Heart left ventricle (tissue), 16 donors: ENCODE data around the gene HSF2BP. TPM values are rescaled to one million over a fixed set of nuclear protein-coding genes. Genes with fewer than 3 reads are reported as not detected.

ENCODE experiments used
- ATAC-seq, 4 donors: fragments of 200-7000 bp; cut with Tn5 transposase; one replicate each; pipeline ENCODE4 v1.9.1; 2020 to 2022; ENCODE audit warnings: moderate library complexity in 4 of 4, mild to moderate bottlenecking in 3 of 4, moderate number of reproducible peaks in 1 of 4
- DNase-seq, 5 donors: peaks; one replicate each; pipeline ENCODE4 v3.0.0-alpha.2; 2020
- H3K27ac ChIP-seq, 12 donors: fragments of 200-600 bp; sonication (generic) in 4 of 12; one replicate each; pipeline versions ENCODE4 v1.5.0 to v1.8.0; 2016 to 2022; ENCODE audit warnings: mild to moderate bottlenecking in 2 of 12
- H3K27me3 ChIP-seq, 9 donors: fragments of 200-600 bp; sonication (generic) in 2 of 9; one replicate each; pipeline versions ENCODE4 v1.5.1 to v1.8.0; 2016 to 2022; ENCODE audit warnings: mild to moderate bottlenecking in 3 of 9
- H3K36me3 ChIP-seq, 9 donors: fragments of 200-600 bp; sonication (generic) in 2 of 9; one replicate each; pipeline versions ENCODE4 v1.5.0 to v1.8.0; 2018 to 2022; ENCODE audit warnings: mild to moderate bottlenecking in 2 of 9
- H3K4me1 ChIP-seq, 12 donors: fragments of 200-600 bp; sonication (generic) in 4 of 12; one replicate each; pipeline versions ENCODE4 v1.5.0 to v1.8.0; 2016 to 2022; ENCODE audit warnings: mild to moderate bottlenecking in 3 of 12
- H3K4me3 ChIP-seq, 12 donors: fragments of 200-600 bp; sonication (generic) in 4 of 12; one replicate each; pipeline versions ENCODE4 v1.5.0 to v1.8.0; 2017 to 2022; ENCODE audit warnings: mild to moderate bottlenecking in 9 of 12, moderate library complexity in 4 of 12
- H3K9me3 ChIP-seq, 12 donors: fragments of 200-600 bp; sonication (generic) in 4 of 12; one replicate each; pipeline versions ENCODE4 v1.5.0 to v1.8.0; 2016 to 2022; ENCODE audit warnings: mild to moderate bottlenecking in 1 of 12
- POLR2A ChIP-seq, 2 donors: fragments of 450-650 bp; IDR thresholded peaks; one replicate each; pipeline ENCODE4 v1.6.1; 2017; ENCODE audit warnings: antibody characterized with exemption in 2 of 2, mild to moderate bottlenecking in 2 of 2, moderate library complexity in 2 of 2
- WGBS, 4 donors: extraction: QIAGEN DNeasy Blood & Tissue Kit in 2 of 4; methylation state at CpG; one replicate each; pipeline versions ENCODE4 v1.1.5 to v1.1.7; 2013 to 2018; 5-methylcytosine and 5-hydroxymethylcytosine counted together
- intact Hi-C, 10 donors: fragments of 100-400 bp; cut with DNase I; formaldehyde crosslinking; loops; one replicate each; pipeline versions ENCODE4 v1.11.1 to v1.14.2; 2022
- long read RNA-seq, 3 donors: library from polyadenylated mRNA; unstranded; transcript quantifications; one replicate each; pipeline ENCODE4 v2.0.0, GENCODE V29; 2020 to 2021
- polyA plus RNA-seq, 2 donors: library from polyadenylated mRNA; stranded (reverse); fragments of 200-250 nt; gene quantifications; one replicate each; pipeline ENCODE4 v1.2.3, GENCODE V29; 2013
- total RNA-seq, 9 donors: library from RNA; depleted of rRNA in 2 of 9; stranded (reverse); fragments of >200 nt in 2 of 9; fragmentation: NEBNext Ultra II Directional in 3 of 9; extraction: Animal tissue kit (Norgen Biotek cat#: 25700) in 3 of 9; gene quantifications; one replicate each; pipeline versions ENCODE4 v1.1.0 to v1.2.4, GENCODE V29; 2016 to 2023
- TF ChIP-seq, protein P1 (sequence below), 12 donors: fragments of 200-600 bp; sonication (generic) in 4 of 12; IDR thresholded peaks; one replicate each; pipeline versions ENCODE4 v1.5.0 to v1.8.0; 2018 to 2022; ENCODE audit warnings: antibody characterized with exemption in 12 of 12, mild to moderate bottlenecking in 5 of 12
- donor health status: ischemic (EF 13 %, LVEDD 7.1; RV severe dilation, severe dysfunction).
- donor health status: healthy with polysubstance abuse.
- donor health status: DM: no; HTN: yes; CAD: no.
- donor health status: DM: no; HTN: no; CAD: no.
- donor health status: ischemic (EF 25% LVEDD 6.9; RV normal size, moderate dysfunction).
- donor health status: ischemic (EF 25% LVEDD 5.7; RV mildly dilated, moderate dysfunction).
- donor health status: healthy.
- donor health status: DM: yes; HTN: yes; CAD: no.
- donor health status: ischemic (EF 35%, LVEDD 5.7; RV mildly dilated, moderate dysfunction).
- donor health status: nonischemic (EF 11% LVEDD 7.7; RV severe dilation, severe dysfunction).
- donor health status: DM: yes; HTN: yes; CAD: no.
- donor health status: PGD.
- donor health status: ischemic (EF 29% LVEDD 5.4; RV normal size, mild dysfunction).
- donor health status: nonischemic (EF 23%, LVEDD 6.1; RV moderate dilation, normal function).

Gene HSF2BP
- total RNA-seq, result under 1 TPM in 1 of 9 donors, not detected in 8; 0.32 TPM
- under 1 TPM; 0.08 to 0.19 TPM for polyA plus RNA-seq
- long read RNA-seq, donor 1, result 0 reads
- long read RNA-seq, donor 2, partial matches to known transcripts, result 0 of 1 reads
- long read RNA-seq, donor 2, other reads (novel, unspliced or antisense), result 1 of 1 reads
- long read RNA-seq, donor 3, result 0 reads

DNA sequence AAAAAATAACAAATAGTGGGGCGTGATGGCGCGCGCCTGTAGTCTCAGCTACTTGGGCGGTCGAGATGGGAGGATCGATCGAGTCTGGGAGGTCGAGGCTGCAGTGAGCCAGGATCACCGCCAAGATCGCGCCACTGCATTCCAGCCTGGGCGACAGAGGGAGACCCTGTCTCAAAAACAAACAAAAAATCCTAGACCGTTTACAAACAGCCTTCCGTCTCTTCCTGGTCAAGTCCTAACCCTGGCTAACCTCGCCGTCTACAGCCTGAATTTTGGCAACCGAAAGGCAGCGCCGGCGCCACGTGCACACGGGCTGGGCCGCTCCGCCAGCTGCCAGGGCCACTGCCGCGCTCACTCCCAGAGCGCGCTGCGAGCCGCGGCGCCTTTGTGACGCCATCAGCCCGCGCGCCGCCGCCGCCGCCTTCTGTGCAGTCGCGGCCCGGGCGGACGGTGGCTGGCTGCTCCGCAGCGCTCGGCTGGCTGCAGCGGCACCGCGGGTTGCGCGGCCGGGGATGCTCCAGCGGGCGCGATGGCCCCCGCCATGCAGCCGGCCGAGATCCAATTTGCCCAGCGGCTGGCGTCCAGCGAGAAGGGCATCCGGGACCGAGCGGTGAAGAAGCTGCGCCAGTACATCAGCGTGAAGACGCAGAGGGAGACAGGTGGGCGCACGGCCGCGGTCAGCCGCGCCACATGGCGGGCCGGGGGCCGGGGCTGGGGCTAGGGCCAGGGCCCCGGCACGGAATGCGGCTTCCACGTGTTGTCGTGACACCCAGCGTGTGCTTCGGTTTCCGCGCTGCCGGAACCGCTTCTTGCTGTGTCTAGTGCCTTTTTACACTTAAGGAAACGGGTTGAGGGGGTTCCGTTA is at the start of gene HSF2BP, which contains the start of gene RRP1B:
TSS of gene HSF2BP (minus strand) at position 353 of the 865 bp plus-strand sequence. CDS start 1,392 bp downstream, outside the sequence.
TSS of gene RRP1B (plus strand) at position 425 of the 865 bp plus-strand sequence. CDS start at position 530, 105 bp downstream.
- 7 to 36% (median 12%) methylated on average over 16 to 92 of the region's 92 CpGs for WGBS, 4 donors
- peak within 1 kb of the TSS; percentile 69 to 100 (median 93) for H3K4me3 ChIP-seq
- peaks cover 0 to 33% (median 21%) of the 10 kb centered on the region in 12 donors for H3K4me1 ChIP-seq
- TF ChIP-seq, protein P1, sequence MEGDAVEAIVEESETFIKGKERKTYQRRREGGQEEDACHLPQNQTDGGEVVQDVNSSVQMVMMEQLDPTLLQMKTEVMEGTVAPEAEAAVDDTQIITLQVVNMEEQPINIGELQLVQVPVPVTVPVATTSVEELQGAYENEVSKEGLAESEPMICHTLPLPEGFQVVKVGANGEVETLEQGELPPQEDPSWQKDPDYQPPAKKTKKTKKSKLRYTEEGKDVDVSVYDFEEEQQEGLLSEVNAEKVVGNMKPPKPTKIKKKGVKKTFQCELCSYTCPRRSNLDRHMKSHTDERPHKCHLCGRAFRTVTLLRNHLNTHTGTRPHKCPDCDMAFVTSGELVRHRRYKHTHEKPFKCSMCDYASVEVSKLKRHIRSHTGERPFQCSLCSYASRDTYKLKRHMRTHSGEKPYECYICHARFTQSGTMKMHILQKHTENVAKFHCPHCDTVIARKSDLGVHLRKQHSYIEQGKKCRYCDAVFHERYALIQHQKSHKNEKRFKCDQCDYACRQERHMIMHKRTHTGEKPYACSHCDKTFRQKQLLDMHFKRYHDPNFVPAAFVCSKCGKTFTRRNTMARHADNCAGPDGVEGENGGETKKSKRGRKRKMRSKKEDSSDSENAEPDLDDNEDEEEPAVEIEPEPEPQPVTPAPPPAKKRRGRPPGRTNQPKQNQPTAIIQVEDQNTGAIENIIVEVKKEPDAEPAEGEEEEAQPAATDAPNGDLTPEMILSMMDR (IDR thresholded peaks at IDR 0.05), result peak in 4 of 12 donors; percentile 4 to 24 (median 10)
- peak in 1 of 2 donors; percentile 77 for TF ChIP-seq POLR2A (IDR thresholded peaks at IDR 0.05)
- H3K36me3 ChIP-seq, result peaks cover 0 to 29% (median 17%) of the 10 kb centered on the region in 9 donors
- no peaks in the 10 kb centered on the region for H3K27me3 ChIP-seq
- peak; percentile 72 to 97 (median 92) for ATAC-seq
- DNase-seq, result peak; percentile 82 to 91 (median 87)
- no peaks in the 10 kb centered on the region for H3K9me3 ChIP-seq
- H3K27ac ChIP-seq, result peak within 1 kb of the TSS; percentile 28 to 92 (median 84)
- intact Hi-C loops, result loop anchor here in 2 of 10 donors (5.0 to 10.0 kb wide), 4 partner anchors 43 to 335 kb away; no protein-coding TSS in a partner anchor

DNA sequence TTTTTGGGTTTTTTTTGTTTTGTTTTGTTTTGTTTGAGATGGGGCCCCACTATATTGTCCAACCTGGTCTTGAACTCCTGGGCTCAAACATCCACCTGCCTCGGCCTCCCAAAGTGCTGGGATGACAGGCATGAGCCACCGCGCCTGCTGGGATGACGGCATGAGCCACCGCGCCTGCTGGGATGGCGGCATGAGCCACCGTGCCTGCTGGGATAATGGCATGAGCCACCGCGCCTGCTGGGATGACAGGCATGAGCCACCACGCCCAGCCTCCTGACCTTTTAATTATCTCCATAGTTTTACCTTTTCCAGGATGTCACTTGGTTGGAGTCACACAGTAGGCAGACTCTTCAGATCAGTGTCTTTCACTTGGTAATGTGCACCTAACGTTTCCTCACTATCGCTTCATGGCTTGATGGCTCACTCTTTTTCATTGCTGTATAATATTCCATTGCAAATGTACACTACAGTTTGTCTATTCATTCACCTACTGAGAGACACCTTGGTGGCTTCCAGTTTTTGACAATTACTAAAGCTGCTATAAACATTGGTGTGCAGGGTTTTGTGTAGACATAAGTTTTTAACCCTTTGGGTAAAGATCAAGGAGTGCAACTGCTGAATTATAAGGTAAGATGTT is 49.6 kb upstream of the HSF2BP start:
- TF ChIP-seq, protein P1 (IDR thresholded peaks at IDR 0.05), result no peak
- no peak for TF ChIP-seq POLR2A (IDR thresholded peaks at IDR 0.05)
- intact Hi-C loops, result loop anchor here in 1 of 10 donors (10.0 kb wide), 1 partner anchor 46 kb away; no protein-coding TSS in a partner anchor
- DNase-seq (no peak), ATAC-seq (no peak)
- no peaks in the 10 kb centered on the region for H3K36me3 ChIP-seq
- H3K4me3 ChIP-seq, result no peak overlapping the region
- 89 to 93% (median 91%) methylated on average over 13 of the region's 13 CpGs for WGBS, 4 donors
- peaks cover 0 to 26% (median 0%) of the 10 kb centered on the region in 12 donors for H3K4me1 ChIP-seq
- peaks cover 0 to 4% (median 0%) of the 10 kb centered on the region in 12 donors for H3K9me3 ChIP-seq
- no peak overlapping the region for H3K27ac ChIP-seq
- no peaks in the 10 kb centered on the region for H3K27me3 ChIP-seq

DNA sequence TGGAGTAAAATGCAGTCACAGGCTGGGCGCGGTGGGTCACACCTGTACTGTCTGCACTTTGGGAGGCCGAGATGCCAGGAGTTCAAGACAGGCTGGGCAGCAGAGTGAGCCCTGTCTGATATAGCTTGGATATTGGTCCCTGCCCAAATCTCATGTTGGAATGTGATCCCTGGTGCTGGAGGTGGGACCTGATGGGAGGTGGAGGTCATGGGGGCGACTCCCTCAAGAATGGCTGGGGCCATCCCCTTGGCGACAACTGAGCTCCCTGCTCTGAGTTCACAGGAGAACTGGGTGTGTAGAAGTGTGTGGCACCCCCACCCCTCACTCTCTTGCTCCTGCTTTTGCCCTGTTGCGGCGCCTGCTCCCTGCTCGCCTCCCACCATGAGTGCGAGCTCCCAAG is 48.2 kb upstream of the HSF2BP start:
- intact Hi-C loops, result loop anchor here in 1 of 10 donors (10.0 kb wide), 1 partner anchor 47 kb away; no protein-coding TSS in a partner anchor
- Histone ChIP-seq H3K4me3 (no peak overlapping the region), H3K27ac (no peak overlapping the region), H3K9me3 (peaks cover 0 to 4% (median 0%) of the 10 kb centered on the region in 12 donors), H3K4me1 (peaks cover 0 to 36% (median 8%) of the 10 kb centered on the region in 12 donors), H3K27me3 (no peaks in the 10 kb centered on the region), H3K36me3 (no peaks in the 10 kb centered on the region)
- no peak for ATAC-seq
- 90 to 93% (median 92%) methylated on average over 9 of the region's 9 CpGs for WGBS, 4 donors
- TF ChIP-seq, protein P1 (IDR thresholded peaks at IDR 0.05), result no peak
- TF ChIP-seq POLR2A (IDR thresholded peaks at IDR 0.05), result no peak
- no peak for DNase-seq
